ENCODE measurements around the gene MICAL3.

GRCh38 chr22:17882162-17882561 lies 142.2 kb downstream of the MICAL3 start:
- TF ChIP-seq POLR2A (IDR thresholded peaks at IDR 0.05) (no peak), CTCF (IDR thresholded peaks at IDR 0.05 in 4 of 5, conservative IDR thresholded peaks at IDR 0.05 in 1 of 5) (no peak)
